ENCODE results near the gene GAL3ST2.

Gene GAL3ST2

DNA sequence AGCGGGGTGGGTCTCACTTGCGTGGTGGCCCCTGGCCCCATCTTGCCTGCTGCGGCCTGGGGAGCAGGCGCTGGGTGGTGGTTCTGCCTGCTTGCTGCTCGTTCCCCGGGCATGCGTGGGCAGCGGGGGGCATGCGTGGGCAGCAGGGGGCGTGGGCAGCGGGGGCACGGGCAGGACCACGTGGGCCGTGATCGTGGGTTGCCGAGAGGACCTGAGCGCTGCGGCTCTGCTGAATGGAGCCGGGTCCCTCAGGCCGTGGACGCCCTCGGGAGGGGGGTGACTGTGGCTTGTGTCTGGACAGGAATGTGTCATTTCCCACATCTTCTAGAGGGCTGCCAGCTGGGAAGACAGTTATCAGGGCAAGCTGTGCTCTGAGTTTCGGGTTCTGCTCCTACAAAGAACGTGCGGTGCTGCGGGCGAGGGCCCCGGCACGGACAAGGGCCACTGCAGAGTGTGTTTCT lies 8.3 kb upstream of the GAL3ST2 start (continued):
- TF ChIP-seq TCF4 (CRISPR knock-in tag; IDR thresholded peaks at IDR 0.05; ENCODE audit: borderline replicate concordance), result no peak
- TF ChIP-seq ZNF565 (CRISPR knock-in tag; conservative IDR thresholded peaks at IDR 0.05; ENCODE audit: low read depth), result no peak
- TF ChIP-seq CSDC2 (CRISPR knock-in tag; IDR thresholded peaks at IDR 0.05), result no peak
- TF ChIP-seq ZNF8 (CRISPR knock-in tag; IDR thresholded peaks at IDR 0.05), result no peak
- TF ChIP-seq, protein P1, sequence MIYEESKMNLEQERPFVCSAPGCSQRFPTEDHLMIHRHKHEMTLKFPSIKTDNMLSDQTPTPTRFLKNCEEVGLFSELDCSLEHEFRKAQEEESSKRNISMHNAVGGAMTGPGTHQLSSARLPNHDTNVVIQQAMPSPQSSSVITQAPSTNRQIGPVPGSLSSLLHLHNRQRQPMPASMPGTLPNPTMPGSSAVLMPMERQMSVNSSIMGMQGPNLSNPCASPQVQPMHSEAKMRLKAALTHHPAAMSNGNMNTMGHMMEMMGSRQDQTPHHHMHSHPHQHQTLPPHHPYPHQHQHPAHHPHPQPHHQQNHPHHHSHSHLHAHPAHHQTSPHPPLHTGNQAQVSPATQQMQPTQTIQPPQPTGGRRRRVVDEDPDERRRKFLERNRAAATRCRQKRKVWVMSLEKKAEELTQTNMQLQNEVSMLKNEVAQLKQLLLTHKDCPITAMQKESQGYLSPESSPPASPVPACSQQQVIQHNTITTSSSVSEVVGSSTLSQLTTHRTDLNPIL (CRISPR knock-in tag; IDR thresholded peaks at IDR 0.05; ENCODE audit: low read depth), result no peak
- no peak for TF ChIP-seq PPARA (CRISPR knock-in tag; IDR thresholded peaks at IDR 0.05; ENCODE audit: borderline replicate concordance)
- no peak for TF ChIP-seq ARNTL (CRISPR knock-in tag; IDR thresholded peaks at IDR 0.05; ENCODE audit: borderline replicate concordance, low read depth)
- TF ChIP-seq ISL1 (CRISPR knock-in tag; IDR thresholded peaks at IDR 0.05), result no peak

DNA sequence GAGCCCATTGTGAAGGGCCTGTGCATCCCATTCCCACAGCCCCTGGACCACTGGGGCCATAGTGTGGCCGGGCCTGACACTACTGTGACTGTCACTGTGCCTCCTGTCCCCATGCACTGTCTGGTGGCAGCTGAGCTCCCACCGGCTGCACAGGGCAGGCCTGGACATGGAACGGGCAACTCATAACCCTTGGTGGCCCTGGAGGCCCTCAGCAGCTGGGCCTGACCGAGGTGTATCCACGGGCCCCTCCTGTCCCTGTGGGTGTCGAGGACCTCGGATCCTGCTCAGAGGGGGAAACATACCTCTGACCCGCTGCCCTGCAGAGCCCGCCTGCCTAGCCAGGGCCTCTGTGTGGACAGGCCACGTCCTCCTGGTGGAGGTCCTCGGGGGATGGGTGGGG lies 7.8 kb upstream of the GAL3ST2 start:
- TF ChIP-seq CSDC2 (CRISPR knock-in tag; IDR thresholded peaks at IDR 0.05), result no peak
- TF ChIP-seq RARB (CRISPR knock-in tag; IDR thresholded peaks at IDR 0.05), result no peak
- TF ChIP-seq, protein P2, sequence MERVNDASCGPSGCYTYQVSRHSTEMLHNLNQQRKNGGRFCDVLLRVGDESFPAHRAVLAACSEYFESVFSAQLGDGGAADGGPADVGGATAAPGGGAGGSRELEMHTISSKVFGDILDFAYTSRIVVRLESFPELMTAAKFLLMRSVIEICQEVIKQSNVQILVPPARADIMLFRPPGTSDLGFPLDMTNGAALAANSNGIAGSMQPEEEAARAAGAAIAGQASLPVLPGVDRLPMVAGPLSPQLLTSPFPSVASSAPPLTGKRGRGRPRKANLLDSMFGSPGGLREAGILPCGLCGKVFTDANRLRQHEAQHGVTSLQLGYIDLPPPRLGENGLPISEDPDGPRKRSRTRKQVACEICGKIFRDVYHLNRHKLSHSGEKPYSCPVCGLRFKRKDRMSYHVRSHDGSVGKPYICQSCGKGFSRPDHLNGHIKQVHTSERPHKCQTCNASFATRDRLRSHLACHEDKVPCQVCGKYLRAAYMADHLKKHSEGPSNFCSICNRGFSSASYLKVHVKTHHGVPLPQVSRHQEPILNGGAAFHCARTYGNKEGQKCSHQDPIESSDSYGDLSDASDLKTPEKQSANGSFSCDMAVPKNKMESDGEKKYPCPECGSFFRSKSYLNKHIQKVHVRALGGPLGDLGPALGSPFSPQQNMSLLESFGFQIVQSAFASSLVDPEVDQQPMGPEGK (CRISPR knock-in tag; IDR thresholded peaks at IDR 0.05; ENCODE audit: borderline replicate concordance), result no peak
- no peak for TF ChIP-seq ZFP30 (CRISPR knock-in tag; IDR thresholded peaks at IDR 0.05)
- TF ChIP-seq, protein P3, sequence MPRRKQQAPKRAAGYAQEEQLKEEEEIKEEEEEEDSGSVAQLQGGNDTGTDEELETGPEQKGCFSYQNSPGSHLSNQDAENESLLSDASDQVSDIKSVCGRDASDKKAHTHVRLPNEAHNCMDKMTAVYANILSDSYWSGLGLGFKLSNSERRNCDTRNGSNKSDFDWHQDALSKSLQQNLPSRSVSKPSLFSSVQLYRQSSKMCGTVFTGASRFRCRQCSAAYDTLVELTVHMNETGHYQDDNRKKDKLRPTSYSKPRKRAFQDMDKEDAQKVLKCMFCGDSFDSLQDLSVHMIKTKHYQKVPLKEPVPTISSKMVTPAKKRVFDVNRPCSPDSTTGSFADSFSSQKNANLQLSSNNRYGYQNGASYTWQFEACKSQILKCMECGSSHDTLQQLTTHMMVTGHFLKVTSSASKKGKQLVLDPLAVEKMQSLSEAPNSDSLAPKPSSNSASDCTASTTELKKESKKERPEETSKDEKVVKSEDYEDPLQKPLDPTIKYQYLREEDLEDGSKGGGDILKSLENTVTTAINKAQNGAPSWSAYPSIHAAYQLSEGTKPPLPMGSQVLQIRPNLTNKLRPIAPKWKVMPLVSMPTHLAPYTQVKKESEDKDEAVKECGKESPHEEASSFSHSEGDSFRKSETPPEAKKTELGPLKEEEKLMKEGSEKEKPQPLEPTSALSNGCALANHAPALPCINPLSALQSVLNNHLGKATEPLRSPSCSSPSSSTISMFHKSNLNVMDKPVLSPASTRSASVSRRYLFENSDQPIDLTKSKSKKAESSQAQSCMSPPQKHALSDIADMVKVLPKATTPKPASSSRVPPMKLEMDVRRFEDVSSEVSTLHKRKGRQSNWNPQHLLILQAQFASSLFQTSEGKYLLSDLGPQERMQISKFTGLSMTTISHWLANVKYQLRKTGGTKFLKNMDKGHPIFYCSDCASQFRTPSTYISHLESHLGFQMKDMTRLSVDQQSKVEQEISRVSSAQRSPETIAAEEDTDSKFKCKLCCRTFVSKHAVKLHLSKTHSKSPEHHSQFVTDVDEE (CRISPR knock-in tag; IDR thresholded peaks at IDR 0.05), result no peak
- no peak for TF ChIP-seq TCF4 (CRISPR knock-in tag; IDR thresholded peaks at IDR 0.05; ENCODE audit: borderline replicate concordance)
- no peak for TF ChIP-seq ARNTL (CRISPR knock-in tag; IDR thresholded peaks at IDR 0.05; ENCODE audit: borderline replicate concordance, low read depth)
- TF ChIP-seq PPARA (CRISPR knock-in tag; IDR thresholded peaks at IDR 0.05; ENCODE audit: borderline replicate concordance), result no peak
- no peak for TF ChIP-seq ESRRG (CRISPR knock-in tag; IDR thresholded peaks at IDR 0.05)
- TF ChIP-seq ISL1 (CRISPR knock-in tag; IDR thresholded peaks at IDR 0.05), result no peak
- no peak for TF ChIP-seq ZFP3 (CRISPR knock-in tag; IDR thresholded peaks at IDR 0.05)
- no peak for TF ChIP-seq ZNF565 (CRISPR knock-in tag; conservative IDR thresholded peaks at IDR 0.05; ENCODE audit: low read depth)
- no peak for TF ChIP-seq BACH2 (CRISPR knock-in tag; IDR thresholded peaks at IDR 0.05; ENCODE audit: borderline replicate concordance)
- no peak for ATAC-seq

DNA sequence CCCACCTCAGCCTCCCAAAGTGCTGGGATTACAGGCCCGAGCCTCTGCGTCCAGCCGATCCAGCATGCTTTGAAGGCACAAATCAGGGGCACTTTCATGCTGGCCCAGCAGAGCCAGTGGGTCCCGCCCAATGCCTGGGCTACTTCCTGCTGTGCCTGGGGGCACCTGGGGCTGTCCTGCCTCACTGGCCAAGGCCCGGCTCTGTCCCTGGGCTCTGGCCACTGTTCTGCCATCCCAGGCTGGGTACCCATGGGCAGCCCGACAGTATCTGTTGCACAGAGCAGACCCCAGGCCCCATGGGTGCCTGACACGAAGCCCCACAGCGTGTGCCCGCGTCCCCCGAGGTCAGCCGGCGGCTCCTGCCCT lies 6.8 kb upstream of the GAL3ST2 start:
- no peak for ATAC-seq
- no peak for TF ChIP-seq TCF4 (CRISPR knock-in tag; IDR thresholded peaks at IDR 0.05; ENCODE audit: borderline replicate concordance)
- TF ChIP-seq, protein P4, sequence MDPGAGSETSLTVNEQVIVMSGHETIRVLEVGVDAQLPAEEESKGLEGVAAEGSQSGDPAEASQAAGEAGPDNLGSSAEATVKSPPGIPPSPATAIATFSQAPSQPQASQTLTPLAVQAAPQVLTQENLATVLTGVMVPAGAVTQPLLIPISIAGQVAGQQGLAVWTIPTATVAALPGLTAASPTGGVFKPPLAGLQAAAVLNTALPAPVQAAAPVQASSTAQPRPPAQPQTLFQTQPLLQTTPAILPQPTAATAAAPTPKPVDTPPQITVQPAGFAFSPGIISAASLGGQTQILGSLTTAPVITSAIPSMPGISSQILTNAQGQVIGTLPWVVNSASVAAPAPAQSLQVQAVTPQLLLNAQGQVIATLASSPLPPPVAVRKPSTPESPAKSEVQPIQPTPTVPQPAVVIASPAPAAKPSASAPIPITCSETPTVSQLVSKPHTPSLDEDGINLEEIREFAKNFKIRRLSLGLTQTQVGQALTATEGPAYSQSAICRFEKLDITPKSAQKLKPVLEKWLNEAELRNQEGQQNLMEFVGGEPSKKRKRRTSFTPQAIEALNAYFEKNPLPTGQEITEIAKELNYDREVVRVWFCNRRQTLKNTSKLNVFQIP (CRISPR knock-in tag; IDR thresholded peaks at IDR 0.05; ENCODE audit: borderline replicate concordance, low read depth), result no peak
- no peak for TF ChIP-seq BACH2 (CRISPR knock-in tag; IDR thresholded peaks at IDR 0.05; ENCODE audit: borderline replicate concordance)
- TF ChIP-seq ZFP3 (CRISPR knock-in tag; IDR thresholded peaks at IDR 0.05), result no peak
- no peak for TF ChIP-seq ESRRG (CRISPR knock-in tag; IDR thresholded peaks at IDR 0.05)
- TF ChIP-seq, protein P5, sequence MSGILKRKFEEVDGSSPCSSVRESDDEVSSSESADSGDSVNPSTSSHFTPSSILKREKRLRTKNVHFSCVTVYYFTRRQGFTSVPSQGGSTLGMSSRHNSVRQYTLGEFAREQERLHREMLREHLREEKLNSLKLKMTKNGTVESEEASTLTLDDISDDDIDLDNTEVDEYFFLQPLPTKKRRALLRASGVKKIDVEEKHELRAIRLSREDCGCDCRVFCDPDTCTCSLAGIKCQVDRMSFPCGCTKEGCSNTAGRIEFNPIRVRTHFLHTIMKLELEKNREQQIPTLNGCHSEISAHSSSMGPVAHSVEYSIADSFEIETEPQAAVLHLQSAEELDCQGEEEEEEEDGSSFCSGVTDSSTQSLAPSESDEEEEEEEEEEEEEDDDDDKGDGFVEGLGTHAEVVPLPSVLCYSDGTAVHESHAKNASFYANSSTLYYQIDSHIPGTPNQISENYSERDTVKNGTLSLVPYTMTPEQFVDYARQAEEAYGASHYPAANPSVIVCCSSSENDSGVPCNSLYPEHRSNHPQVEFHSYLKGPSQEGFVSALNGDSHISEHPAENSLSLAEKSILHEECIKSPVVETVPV (CRISPR knock-in tag; IDR thresholded peaks at IDR 0.05), result no peak
- no peak for TF ChIP-seq OSR1 (CRISPR knock-in tag; IDR thresholded peaks at IDR 0.05)
- TF ChIP-seq, protein P1 (CRISPR knock-in tag; IDR thresholded peaks at IDR 0.05; ENCODE audit: low read depth), result no peak
- no peak for TF ChIP-seq ZNF8 (CRISPR knock-in tag; IDR thresholded peaks at IDR 0.05)
- no peak for TF ChIP-seq SNAI2 (CRISPR knock-in tag; IDR thresholded peaks at IDR 0.05)
- TF ChIP-seq GLIS3 (CRISPR knock-in tag; IDR thresholded peaks at IDR 0.05), result no peak
- TF ChIP-seq, protein P2 (CRISPR knock-in tag; IDR thresholded peaks at IDR 0.05; ENCODE audit: borderline replicate concordance), result no peak
- no peak for TF ChIP-seq ISL1 (CRISPR knock-in tag; IDR thresholded peaks at IDR 0.05)
- no peak for TF ChIP-seq ZFP30 (CRISPR knock-in tag; IDR thresholded peaks at IDR 0.05)
- TF ChIP-seq ZC3H10 (CRISPR knock-in tag; IDR thresholded peaks at IDR 0.05), result no peak
- no peak for TF ChIP-seq ZNF565 (CRISPR knock-in tag; conservative IDR thresholded peaks at IDR 0.05; ENCODE audit: low read depth)

Data from SK-N-SH treated with all-trans-retinoic acid at 6 μM for 48 hours (cell line).